ENCODE measurements around the gene NDEL1. TPM values are rescaled to one million over a fixed set of nuclear protein-coding genes. Genes with fewer than 3 reads are reported as not detected.

The NDEL1 gene
- total RNA-seq (2022; extraction: Qiagen RNA extraction): 63.1 to 70.2 TPM (median 67.8 TPM) in 5 replicates

DNA sequence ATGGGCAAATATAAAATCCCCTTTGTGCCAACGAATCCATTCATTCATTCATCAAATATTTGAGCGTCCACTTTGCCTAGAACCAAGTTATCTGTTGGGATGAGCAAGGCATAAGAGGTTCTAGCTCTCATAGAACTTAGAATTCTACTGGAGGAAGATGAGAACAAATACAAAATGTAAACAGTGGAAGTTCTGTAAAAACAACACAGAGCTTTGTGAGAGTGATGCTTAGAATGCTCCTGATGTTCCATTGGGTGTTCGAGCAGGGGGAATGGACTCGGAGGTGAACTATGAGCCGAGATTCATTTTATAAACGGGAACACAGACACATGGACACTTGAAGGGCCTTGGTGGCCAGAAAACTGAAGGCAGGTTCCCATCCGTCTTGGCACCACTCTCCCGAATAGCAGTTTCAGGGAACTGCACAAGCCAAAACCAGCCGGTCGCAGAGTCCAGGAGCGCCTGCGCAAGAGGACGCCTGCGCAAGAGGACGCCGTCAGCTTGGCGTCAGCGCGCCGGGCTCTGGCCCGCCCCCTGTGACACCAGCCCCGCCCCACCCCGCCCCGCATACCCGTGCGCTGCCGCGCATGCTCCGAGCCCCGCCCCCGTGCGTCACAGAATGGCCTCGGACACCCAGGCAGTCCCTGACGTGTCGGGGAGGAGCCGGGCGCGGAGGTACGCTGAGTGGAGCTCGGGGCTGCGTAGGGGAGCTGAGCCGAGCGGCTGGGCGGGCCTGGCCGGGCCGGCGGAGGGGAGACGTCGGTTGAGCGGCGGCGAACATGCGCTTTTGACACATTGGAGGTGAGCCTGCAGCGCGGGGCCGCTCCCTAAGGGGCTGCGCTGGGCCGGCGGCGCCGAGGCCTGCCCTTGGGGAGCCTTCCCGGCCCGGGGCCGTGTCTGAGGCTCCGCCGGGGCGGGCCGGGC, at the start of gene NDEL1:
NDEL1 (plus strand) TSS at position 640 of the 924 bp plus-strand sequence. CDS start 8,388 bp downstream, outside the sequence.

DNA sequence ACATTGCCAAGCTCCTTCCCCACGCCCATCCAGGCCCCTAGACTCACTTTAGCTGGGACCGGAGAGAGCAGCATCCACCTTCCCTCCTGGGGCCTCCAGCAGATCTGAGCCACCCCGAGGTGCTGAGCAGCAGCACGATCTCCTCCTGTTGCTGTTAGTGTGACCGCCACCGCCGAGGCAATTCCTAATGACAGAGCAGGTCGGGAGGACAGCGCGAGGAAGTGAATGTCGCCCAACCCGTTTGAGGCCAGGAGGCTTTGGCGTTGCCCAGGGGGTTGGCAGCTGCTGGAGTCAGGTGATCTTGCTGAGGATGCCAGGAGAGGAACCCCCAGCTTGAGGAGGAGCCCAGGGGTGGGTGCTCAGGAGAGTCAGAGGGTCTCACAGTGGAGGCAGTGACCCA, 38.0 kb upstream of the NDEL1 start, which contains the start of gene RNF222:
RNF222 (minus strand) TSS at position 192 of the 400 bp plus-strand sequence. CDS start 4,366 bp downstream, outside the sequence.

Other genes starting within 250 kb of the NDEL1 start
- gene BORCS6, start 245.7 kb upstream of the NDEL1 start, total RNA-seq (2022; extraction: Qiagen RNA extraction): 4.8 to 8.8 TPM (median 8.2 TPM) in 5 replicates
- 142 to 164 TPM (median 153 TPM) in 5 replicates for gene AURKB, start 225.3 kb upstream of the NDEL1 start, total RNA-seq (2022; extraction: Qiagen RNA extraction)
- 13.7 to 20.1 TPM (median 16.4 TPM) in 5 replicates for gene CTC1, start 187.8 kb upstream of the NDEL1 start, total RNA-seq (2022; extraction: Qiagen RNA extraction)
- 39.8 to 50.2 TPM (median 45.6 TPM) in 5 replicates for gene PFAS, start 186.6 kb upstream of the NDEL1 start, total RNA-seq (2022; extraction: Qiagen RNA extraction)
- 35.4 to 45.9 TPM (median 43.4 TPM) in 5 replicates for gene RANGRF, start 147.2 kb upstream of the NDEL1 start, total RNA-seq (2022; extraction: Qiagen RNA extraction)
- 5.5 to 8.5 TPM (median 7.0 TPM) in 5 replicates for gene SLC25A35, start 140.5 kb upstream of the NDEL1 start, total RNA-seq (2022; extraction: Qiagen RNA extraction)
- not detected in 5 replicates for gene ARHGEF15, start 125.6 kb upstream of the NDEL1 start, total RNA-seq (2022; extraction: Qiagen RNA extraction)
- gene ODF4, start 96.0 kb upstream of the NDEL1 start, total RNA-seq (2022; extraction: Qiagen RNA extraction): not detected in 5 replicates
- 3,436 to 4,705 TPM (median 3,603 TPM) in 5 replicates for gene RPL26, start 52.7 kb upstream of the NDEL1 start, total RNA-seq (2022; extraction: Qiagen RNA extraction)
- gene RNF222, start 38.1 kb upstream of the NDEL1 start, total RNA-seq (2022; extraction: Qiagen RNA extraction): not detected in 5 replicates
- gene MYH10, start 194.8 kb downstream of the NDEL1 start, total RNA-seq (2022; extraction: Qiagen RNA extraction): 16.1 to 23.4 TPM (median 21.3 TPM) in 5 replicates